Measurements from ENCODE around the gene ROR1.

The ROR1 gene

GRCh38 chr1:63827411-63828321 lies 53.8 kb downstream of the ROR1 start:
- TF ChIP-seq MYC (IDR thresholded peaks at IDR 0.05; ENCODE audit: low read depth, low read length) (no peak), POLR2A (IDR thresholded peaks at IDR 0.05; ENCODE audit: extremely low read depth, insufficient read length) (no peak), CTCF (IDR thresholded peaks at IDR 0.05; ENCODE audit: low read depth, low read length) (no peak), MAX (IDR thresholded peaks at IDR 0.05; ENCODE audit: low read depth, low read length) (no peak)
- no peak for DNase-seq (ENCODE audit: low read depth)
- H3K4me3 ChIP-seq (ENCODE audit: low read depth, low read length) = no peak overlapping the region

- no peak for DNase-seq (ENCODE audit: low read depth)
- TF ChIP-seq CTCF (IDR thresholded peaks at IDR 0.05; ENCODE audit: low read depth, low read length) = no peak
- TF ChIP-seq MAX (IDR thresholded peaks at IDR 0.05; ENCODE audit: low read depth, low read length) = no peak
- TF ChIP-seq MYC (IDR thresholded peaks at IDR 0.05; ENCODE audit: low read depth, low read length) = no peak
- no peak for TF ChIP-seq POLR2A (IDR thresholded peaks at IDR 0.05; ENCODE audit: extremely low read depth, insufficient read length)
- no peak overlapping the region for H3K4me3 ChIP-seq (ENCODE audit: low read depth, low read length)
These were observed 54.7 kb downstream of the ROR1 start for GRCh38 chr1:63828322-63829044.

GRCh38 chr1:63829349-63830327 lies 55.8 kb downstream of the ROR1 start:
- no peak for TF ChIP-seq CTCF (IDR thresholded peaks at IDR 0.05; ENCODE audit: low read depth, low read length)
- TF ChIP-seq POLR2A (IDR thresholded peaks at IDR 0.05; ENCODE audit: extremely low read depth, insufficient read length) = no peak
- TF ChIP-seq MYC (IDR thresholded peaks at IDR 0.05; ENCODE audit: low read depth, low read length) = no peak
- no peak for TF ChIP-seq MAX (IDR thresholded peaks at IDR 0.05; ENCODE audit: low read depth, low read length)
- DNase-seq (ENCODE audit: low read depth) = no peak
- no peak overlapping the region for H3K4me3 ChIP-seq (ENCODE audit: low read depth, low read length)

- no peak for DNase-seq (ENCODE audit: low read depth)
- no peak for TF ChIP-seq MYC (IDR thresholded peaks at IDR 0.05; ENCODE audit: low read depth, low read length)
- no peak for TF ChIP-seq MAX (IDR thresholded peaks at IDR 0.05; ENCODE audit: low read depth, low read length)
- TF ChIP-seq POLR2A (IDR thresholded peaks at IDR 0.05; ENCODE audit: extremely low read depth, insufficient read length) = no peak
- no peak for TF ChIP-seq CTCF (IDR thresholded peaks at IDR 0.05; ENCODE audit: low read depth, low read length)
These were observed 57.6 kb downstream of the ROR1 start for GRCh38 chr1:63831409-63831808.

More at GRCh38 chr1:63831409-63831808, 57.6 kb downstream of the ROR1 start:
- H3K4me3 ChIP-seq (ENCODE audit: low read depth, low read length) = no peak overlapping the region
